Measurements from ENCODE around the gene SORT1. TPM values are rescaled to one million over a fixed set of nuclear protein-coding genes. Genes with fewer than 3 reads are reported as not detected.
A peak's percentile ranks its signal among the peaks of the same experiment; 100 is the strongest.
"Not testable (repeated sequence)": the region's sequence is repeated elsewhere in the genome, so short reads cannot be mapped to it uniquely, and the experiment has no call there.

The SORT1 gene
- total RNA-seq, result 30.7 TPM

GRCh38 chr1:109397581-109398342 is at the start of gene SORT1:
TSS of gene SORT1 (minus strand) at chr1:109397918. CDS start at chr1:109397892, 26 bp downstream.
- Histone ChIP-seq H3K4me3 (peak within 1 kb of the TSS; percentile 46 to 91), H3K4me1 (peaks cover 9% of the 10 kb centered on the region), H3K27ac (peak within 1 kb of the TSS; percentile 45), H3K27me3 (no peaks in the 10 kb centered on the region), H3K36me3 (peaks cover 0 to 15% of the 10 kb centered on the region in 2 donors), H3K9me3 (no peaks in the 10 kb centered on the region)
- no peak for DNase-seq (ENCODE audit: extremely low spot score in 2 of 2)
- TF ChIP-seq, protein P1, sequence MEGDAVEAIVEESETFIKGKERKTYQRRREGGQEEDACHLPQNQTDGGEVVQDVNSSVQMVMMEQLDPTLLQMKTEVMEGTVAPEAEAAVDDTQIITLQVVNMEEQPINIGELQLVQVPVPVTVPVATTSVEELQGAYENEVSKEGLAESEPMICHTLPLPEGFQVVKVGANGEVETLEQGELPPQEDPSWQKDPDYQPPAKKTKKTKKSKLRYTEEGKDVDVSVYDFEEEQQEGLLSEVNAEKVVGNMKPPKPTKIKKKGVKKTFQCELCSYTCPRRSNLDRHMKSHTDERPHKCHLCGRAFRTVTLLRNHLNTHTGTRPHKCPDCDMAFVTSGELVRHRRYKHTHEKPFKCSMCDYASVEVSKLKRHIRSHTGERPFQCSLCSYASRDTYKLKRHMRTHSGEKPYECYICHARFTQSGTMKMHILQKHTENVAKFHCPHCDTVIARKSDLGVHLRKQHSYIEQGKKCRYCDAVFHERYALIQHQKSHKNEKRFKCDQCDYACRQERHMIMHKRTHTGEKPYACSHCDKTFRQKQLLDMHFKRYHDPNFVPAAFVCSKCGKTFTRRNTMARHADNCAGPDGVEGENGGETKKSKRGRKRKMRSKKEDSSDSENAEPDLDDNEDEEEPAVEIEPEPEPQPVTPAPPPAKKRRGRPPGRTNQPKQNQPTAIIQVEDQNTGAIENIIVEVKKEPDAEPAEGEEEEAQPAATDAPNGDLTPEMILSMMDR (IDR thresholded peaks at IDR 0.05), result no peak
- TF ChIP-seq POLR2A (IDR thresholded peaks at IDR 0.05) (peak in 1 of 2 donors; percentile 22), POLR2AphosphoS5 (IDR thresholded peaks at IDR 0.05; ENCODE audit: insufficient read depth in 1 of 2, low read depth in 1 of 2) (peak in 1 of 2 donors; percentile 40)
- intact Hi-C loops (cut with DNase I), result loop anchor here (5.0 kb wide), 1 partner anchor 120 kb away; no protein-coding TSS in a partner anchor

DNA sequence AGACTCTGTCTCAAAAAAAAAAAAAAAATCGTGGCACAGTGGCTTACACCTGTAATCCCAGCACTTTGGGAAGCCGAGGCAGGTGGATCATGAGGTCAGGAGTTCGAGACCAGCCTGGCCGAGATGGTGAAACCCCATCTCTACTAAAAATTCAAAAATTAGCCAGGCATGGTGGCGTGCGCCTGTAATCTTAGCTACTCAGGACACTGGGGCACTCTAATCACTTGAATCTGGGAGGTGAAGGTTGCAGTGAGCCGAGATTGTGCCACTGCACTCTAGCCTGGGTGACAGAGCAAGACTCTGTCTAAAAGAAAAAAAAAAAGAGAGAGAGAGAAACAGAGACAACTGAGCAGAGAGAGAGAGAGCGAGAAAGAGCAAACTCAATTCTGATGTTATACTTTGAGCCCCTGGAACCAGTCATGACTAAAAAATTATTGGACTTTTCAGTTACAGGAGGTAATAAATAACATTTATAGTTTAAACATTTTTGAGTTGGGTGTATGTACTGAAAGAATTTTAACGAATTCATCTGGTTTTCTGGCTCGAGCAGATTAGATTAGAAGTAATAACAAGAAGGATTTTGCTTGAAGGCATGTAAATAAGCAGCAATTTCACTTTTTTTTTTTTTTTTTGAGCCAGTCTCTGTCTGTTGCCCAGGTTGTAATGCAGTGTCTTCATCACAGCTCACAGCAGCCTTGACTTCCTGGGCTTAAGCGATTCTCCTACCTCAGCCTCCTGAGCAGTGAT is 48.4 kb upstream of the SORT1 start:
- H3K4me3 ChIP-seq; H3K9me3 ChIP-seq; H3K27me3 ChIP-seq; DNase-seq (ENCODE audit: extremely low spot score in 2 of 2); intact Hi-C loops (cut with DNase I); H3K4me1 ChIP-seq; H3K36me3 ChIP-seq; H3K27ac ChIP-seq: not testable (repeated sequence)

DNA sequence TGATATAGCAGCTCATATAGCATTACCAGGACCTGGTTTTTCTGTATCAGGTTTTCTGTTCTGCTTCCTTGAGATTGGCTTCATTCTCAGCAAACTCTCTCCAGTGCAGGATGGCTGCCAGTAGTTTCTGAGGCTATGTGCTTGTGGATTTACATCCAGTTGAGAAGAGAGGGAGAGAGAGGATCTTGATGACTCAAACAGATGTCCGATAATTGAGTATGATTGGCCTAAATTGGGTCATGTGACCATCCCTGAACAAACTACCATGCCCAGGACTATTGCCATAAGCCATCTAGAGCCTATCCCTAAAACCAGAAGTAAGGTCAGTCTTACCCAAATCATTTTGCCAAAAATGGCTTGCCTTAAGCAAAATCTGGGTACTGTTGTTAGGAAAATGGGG is 46.6 kb upstream of the SORT1 start:
- no peak overlapping the region for H3K4me3 ChIP-seq
- no peak overlapping the region for H3K27ac ChIP-seq
- H3K27me3 ChIP-seq, result no peaks in the 10 kb centered on the region
- no peaks in the 10 kb centered on the region for H3K9me3 ChIP-seq
- intact Hi-C loops (cut with DNase I), result no loop called here
- H3K4me1 ChIP-seq, result no peaks in the 10 kb centered on the region
- DNase-seq (ENCODE audit: extremely low spot score in 2 of 2), result no peak
- H3K36me3 ChIP-seq, result no peaks in the 10 kb centered on the region
- TF ChIP-seq POLR2AphosphoS5 (IDR thresholded peaks at IDR 0.05; ENCODE audit: insufficient read depth in 1 of 2, low read depth in 1 of 2) (no peak), POLR2A (IDR thresholded peaks at IDR 0.05) (no peak)
- TF ChIP-seq, protein P1 (IDR thresholded peaks at IDR 0.05), result no peak

DNA sequence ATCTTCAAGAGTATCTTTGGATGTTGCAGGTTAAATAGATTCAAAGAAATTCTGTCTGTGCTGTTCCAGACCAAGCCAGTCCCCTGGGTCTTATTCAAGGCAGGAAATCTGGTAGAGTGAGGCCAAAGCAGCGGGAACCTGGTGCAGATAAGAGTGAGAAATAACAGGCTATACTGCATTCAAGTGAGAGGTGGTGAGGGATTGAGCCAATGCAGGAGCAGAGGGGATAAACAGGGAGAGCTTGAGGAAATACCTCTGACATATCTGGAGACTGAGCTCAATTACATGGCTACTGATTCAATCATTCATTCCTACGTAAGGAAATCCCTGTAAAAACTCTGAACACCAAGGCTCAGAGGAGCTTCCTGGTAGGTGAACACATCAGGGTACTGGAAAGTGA is 45.8 kb upstream of the SORT1 start:
- H3K4me1 ChIP-seq, result no peaks in the 10 kb centered on the region
- DNase-seq (ENCODE audit: extremely low spot score in 2 of 2), result no peak
- no peak overlapping the region for H3K27ac ChIP-seq
- no peaks in the 10 kb centered on the region for H3K9me3 ChIP-seq
- H3K4me3 ChIP-seq, result no peak overlapping the region
- TF ChIP-seq POLR2A (IDR thresholded peaks at IDR 0.05) (no peak), POLR2AphosphoS5 (IDR thresholded peaks at IDR 0.05; ENCODE audit: insufficient read depth in 1 of 2, low read depth in 1 of 2) (no peak)
- TF ChIP-seq, protein P1 (IDR thresholded peaks at IDR 0.05), result no peak
- H3K27me3 ChIP-seq, result no peaks in the 10 kb centered on the region
- no peaks in the 10 kb centered on the region for H3K36me3 ChIP-seq
- intact Hi-C loops (cut with DNase I), result no loop called here

DNA sequence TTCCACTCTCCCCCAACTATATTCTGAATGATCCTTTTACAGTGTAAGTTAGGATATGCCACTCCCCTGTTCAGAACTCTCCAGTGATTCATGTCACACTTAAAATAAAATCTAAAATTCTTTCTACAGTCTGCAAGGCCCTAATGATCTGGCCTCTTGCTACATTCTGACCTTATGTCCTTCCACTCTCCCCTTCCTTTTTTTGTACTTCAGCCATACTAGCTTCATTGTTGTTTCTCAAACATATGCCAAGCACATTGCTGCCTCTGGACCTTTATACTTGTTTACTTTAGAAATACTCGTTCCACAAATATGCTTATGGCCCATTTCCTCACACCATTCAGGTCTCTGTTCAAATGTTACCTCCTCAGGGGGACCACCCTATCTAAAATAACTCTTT is 43.4 kb upstream of the SORT1 start:
- TF ChIP-seq, protein P1 (IDR thresholded peaks at IDR 0.05), result no peak
- TF ChIP-seq POLR2AphosphoS5 (IDR thresholded peaks at IDR 0.05; ENCODE audit: insufficient read depth in 1 of 2, low read depth in 1 of 2) (no peak), POLR2A (IDR thresholded peaks at IDR 0.05) (no peak)

More for the DNA sequence above, 43.4 kb upstream of the SORT1 start:
- no peak for DNase-seq (ENCODE audit: extremely low spot score in 2 of 2)
- intact Hi-C loops (cut with DNase I), result no loop called here
- Histone ChIP-seq H3K4me1 (no peaks in the 10 kb centered on the region), H3K36me3 (no peaks in the 10 kb centered on the region), H3K27ac (no peak overlapping the region), H3K4me3 (no peak overlapping the region), H3K9me3 (no peaks in the 10 kb centered on the region), H3K27me3 (no peaks in the 10 kb centered on the region)
